Ramos (cell line): ENCODE results near the gene ART1.
"Not testable (repeated sequence)": the region's sequence is repeated elsewhere in the genome, so short reads cannot be mapped to it uniquely, and the experiment has no call there.

ENCODE experiments used
- in situ Hi-C: fragments of 300-500 bp; cut with MboI; formaldehyde crosslinking; loops from one replicate; pipeline ENCODE4 v1.14.3; 2022; ENCODE audit warnings: low sequenced_read_pairs; ENCODE audit not compliant: unreplicated experiment

ART1 gene

GRCh38 chr11:3631331-3631730, 13.6 kb upstream of the ART1 start:
- in situ Hi-C loops = no loop called here

DNA sequence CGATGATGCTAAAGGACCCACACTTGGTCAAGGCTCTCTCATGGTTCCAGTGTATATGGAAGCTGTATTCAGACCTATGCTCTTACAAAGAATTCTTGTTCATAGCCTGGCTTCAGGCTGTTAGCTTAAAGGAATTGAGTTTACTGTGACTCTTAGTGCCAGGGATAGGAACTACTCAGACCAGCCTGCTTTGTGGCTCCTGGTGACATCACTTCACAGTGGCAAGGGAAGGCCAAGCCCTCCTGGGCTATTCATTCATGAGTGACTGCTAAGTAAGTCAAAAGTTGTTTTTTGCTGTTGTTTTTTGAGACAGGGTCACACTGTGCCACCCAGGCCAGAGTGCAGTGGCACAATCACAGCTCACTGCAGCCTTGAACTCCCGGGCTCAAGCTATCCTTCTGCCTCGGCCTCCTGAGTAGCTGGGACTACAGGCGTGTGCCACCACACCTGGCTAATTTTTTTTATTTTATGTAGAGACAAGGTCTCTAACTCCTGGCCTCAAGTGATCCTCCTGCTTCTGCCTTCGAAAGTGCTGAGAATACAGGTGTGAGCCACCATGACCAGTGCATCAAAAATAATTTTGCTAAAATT, 12.8 kb upstream of the ART1 start:
- in situ Hi-C loops = no loop called here

GRCh38 chr11:3635641-3636375, 9.1 kb upstream of the ART1 start:
- in situ Hi-C loops = no loop called here

- in situ Hi-C loops = no loop called here
Measured at GRCh38 chr11:3637201-3637600, 7.7 kb upstream of the ART1 start.

GRCh38 chr11:3638513-3638912, 6.4 kb upstream of the ART1 start:
- in situ Hi-C loops = no loop called here

DNA sequence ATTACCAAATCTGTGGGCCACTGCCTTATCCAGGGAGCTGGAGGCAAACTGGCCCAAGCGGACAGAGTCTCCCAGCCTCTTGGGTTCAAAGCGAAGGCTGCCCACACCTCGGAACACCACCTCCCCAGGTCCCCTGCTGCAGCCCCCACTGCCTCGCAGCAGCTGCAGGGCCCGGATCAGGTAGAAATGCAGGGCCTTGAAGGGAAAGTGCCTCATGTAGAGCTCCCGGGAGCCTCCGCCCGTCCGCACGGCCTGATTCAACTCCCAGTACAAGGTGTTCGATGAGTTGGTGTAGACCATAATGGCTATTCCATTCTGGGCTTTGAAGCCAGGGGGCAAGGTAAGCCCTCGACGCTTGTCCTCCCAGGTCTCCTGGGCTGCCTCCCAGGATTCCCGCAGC, 5.1 kb upstream of the ART1 start:
- in situ Hi-C loops = no loop called here

GRCh38 chr11:3641191-3641590, 3.7 kb upstream of the ART1 start:
- in situ Hi-C loops = no loop called here

- in situ Hi-C loops = no loop called here
Measured at GRCh38 chr11:3641701-3642070, 3.2 kb upstream of the ART1 start, which contains the start of gene ART5. TSS of gene ART5 (minus strand) at chr11:3641992. CDS start at chr11:3641862, 130 bp downstream.

GRCh38 chr11:3642071-3642951, 2.6 kb upstream of the ART1 start:
- in situ Hi-C loops = no loop called here

DNA sequence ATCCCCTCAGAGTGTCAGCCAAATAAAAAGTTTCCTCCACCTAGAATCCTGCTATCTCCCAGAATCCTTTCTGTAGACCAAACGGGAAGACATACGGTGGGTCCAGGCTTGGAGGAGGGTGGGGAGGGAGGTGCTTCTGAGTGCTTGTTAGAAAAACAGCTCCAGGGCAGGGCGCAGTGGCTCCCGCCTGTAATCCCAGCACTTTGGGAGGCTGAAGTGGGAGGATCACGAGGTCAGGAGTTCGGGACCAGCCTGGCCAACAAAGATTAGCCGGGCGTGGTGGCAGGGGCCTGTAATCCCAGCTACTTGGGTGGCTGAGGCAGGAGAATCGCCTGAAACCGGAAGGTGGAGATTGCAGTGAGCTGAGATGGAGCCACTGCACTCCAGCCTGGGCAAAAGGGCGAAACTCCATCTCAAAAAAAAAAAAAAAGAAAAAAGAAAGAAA, 1.8 kb upstream of the ART1 start:
- in situ Hi-C loops = not testable (repeated sequence)

- in situ Hi-C loops = no loop called here
Measured at GRCh38 chr11:3645552-3645951, 624 bp downstream of the ART1 start.

DNA sequence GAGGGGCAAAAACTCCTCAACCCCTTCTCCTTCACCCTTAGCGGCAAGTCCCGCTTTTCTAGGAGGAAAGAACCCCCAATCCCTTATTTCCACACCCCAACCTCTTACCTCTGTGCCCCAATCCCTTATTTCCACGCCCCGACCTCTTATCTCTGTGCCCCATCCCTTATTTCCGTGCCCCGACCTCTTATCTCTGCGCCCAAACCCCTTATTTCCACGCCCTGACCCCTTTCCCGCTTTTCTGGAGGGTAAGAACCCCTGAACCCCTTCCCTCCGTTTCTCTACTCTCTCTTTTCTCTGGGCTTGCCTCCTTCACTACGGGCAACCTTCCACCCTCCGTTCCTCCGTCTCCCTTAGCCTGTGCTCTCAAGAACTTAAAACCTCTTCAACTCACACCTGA, 3.9 kb downstream of the ART1 start:
- in situ Hi-C loops = not testable (repeated sequence)

GRCh38 chr11:3649374-3649773, 4.4 kb downstream of the ART1 start:
- in situ Hi-C loops = not testable (repeated sequence)

DNA sequence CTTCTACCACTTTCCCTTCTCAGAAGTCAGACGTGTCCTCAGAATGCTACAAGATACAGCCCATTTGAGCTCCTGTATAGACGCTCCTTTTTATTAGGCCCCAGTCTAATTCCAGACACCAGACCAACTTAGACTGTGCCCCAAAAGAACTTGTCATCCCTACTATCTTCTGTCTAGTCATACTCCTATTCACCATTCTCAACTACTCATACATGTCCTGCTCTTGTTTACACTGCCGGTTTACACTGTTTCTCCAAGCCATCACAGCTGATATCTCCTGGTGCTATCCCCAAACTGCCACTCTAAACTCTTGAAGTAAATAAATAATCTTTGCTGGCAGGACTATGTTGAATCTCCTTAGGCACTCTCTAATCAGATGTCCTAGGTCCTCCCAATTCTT, 7.6 kb downstream of the ART1 start:
- in situ Hi-C loops = not testable (repeated sequence)

DNA sequence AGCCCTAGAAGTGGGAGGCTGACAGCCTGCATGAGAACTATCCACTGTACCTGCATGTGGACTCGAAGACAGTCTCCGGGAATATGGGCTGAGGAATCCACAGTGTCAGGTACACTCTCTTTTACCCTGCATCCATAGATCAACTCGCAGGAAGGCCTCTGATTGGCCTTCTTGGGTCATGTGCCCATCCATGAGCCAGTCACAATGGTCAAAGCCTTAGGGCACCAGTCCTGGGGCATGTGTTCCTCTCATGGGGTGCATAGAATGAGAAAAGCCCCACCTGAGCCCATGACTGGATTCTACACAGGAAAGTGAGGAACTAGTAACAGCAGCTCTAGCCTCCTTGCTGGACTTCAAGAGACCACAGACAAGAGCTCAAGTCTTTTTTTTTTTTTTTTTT, 10.6 kb downstream of the ART1 start:
- in situ Hi-C loops = no loop called here

GRCh38 chr11:3657331-3657730, 12.4 kb downstream of the ART1 start:
- in situ Hi-C loops = not testable (repeated sequence)

- in situ Hi-C loops = no loop called here
Measured at GRCh38 chr11:3658252-3658651, 13.3 kb downstream of the ART1 start.

- in situ Hi-C loops = no loop called here
Measured at GRCh38 chr11:3659595-3660515, 14.9 kb downstream of the ART1 start.

- in situ Hi-C loops = no loop called here
Measured at GRCh38 chr11:3660960-3661359, 16.0 kb downstream of the ART1 start.

- in situ Hi-C loops = no loop called here
Measured at GRCh38 chr11:3662856-3663255, 17.9 kb downstream of the ART1 start.
